Kidney epithelial cell (primary cell): ENCODE measurements around the gene STMN1. TPM values are rescaled to one million over a fixed set of nuclear protein-coding genes. Genes with fewer than 3 reads are reported as not detected.

ENCODE experiments used
- DNase-seq: peaks from one replicate; pipeline ENCODE4 v3.0.0-alpha.2; 2010; ENCODE audit warnings: low read depth
- H3K27me3 ChIP-seq: 2 replicates; pipeline ENCODE4 v1.6.0; 2011; ENCODE audit warnings: low read length; ENCODE audit not compliant: control insufficient read depth, insufficient read depth
- H3K36me3 ChIP-seq: 2 replicates; pipeline ENCODE4 v1.5.1; 2011; ENCODE audit warnings: low read length; ENCODE audit not compliant: control insufficient read depth, insufficient read depth
- H3K4me3 ChIP-seq: 2 replicates; pipeline ENCODE4 v1.5.1; 2011; ENCODE audit warnings: low read depth, mild to moderate bottlenecking, control low read depth, low read length
- CTCF ChIP-seq: IDR thresholded peaks from 2 replicates; pipeline ENCODE4 v1.5.1; 2011; ENCODE audit warnings: mild to moderate bottlenecking, moderate library complexity, low read length, control low read depth, inconsistent platforms; ENCODE audit not compliant: insufficient read depth, poor library complexity, severe bottlenecking
- total RNA-seq: library from RNA; depleted of rRNA; stranded (reverse); fragments of >200 nt; gene quantifications from 2 replicates; pipeline ENCODE4 v1.2.3, GENCODE V29; 2015

STMN1 gene
- total RNA-seq, 1 donor from 2014 or later = 207 TPM

DNA sequence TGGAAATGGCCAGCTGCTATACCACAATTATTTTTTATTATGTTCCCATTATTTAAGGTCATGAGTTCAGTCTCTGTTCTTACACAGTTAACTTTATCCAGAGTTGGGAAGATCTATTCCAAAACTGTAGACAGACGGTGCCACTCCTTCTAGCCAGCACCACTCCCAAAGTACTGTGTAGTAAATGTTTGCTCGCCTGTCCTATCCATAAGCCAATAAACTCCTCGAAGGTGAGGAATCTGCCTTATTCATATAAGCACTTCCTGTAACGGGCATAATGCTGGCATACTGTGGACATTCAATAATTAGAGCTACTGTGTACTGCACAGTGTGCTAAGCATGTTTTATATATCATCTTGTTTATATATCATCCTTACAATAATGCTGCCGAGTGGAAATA lies 26.1 kb upstream of the STMN1 start:
- TF ChIP-seq CTCF = no peak
- DNase-seq = no peak
- peaks cover 2% of the 10 kb centered on the region for H3K27me3 ChIP-seq
- no peaks in the 10 kb centered on the region for H3K36me3 ChIP-seq
- H3K4me3 ChIP-seq = no peak overlapping the region

GRCh38 chr1:25929016-25929415 lies 22.8 kb upstream of the STMN1 start:
- H3K27me3 ChIP-seq = peaks cover 2% of the 10 kb centered on the region
- no peak for TF ChIP-seq CTCF
- DNase-seq = no peak

GRCh38 chr1:25927521-25928265 lies 21.5 kb upstream of the STMN1 start:
- Histone ChIP-seq H3K36me3 (no peaks in the 10 kb centered on the region), H3K4me3 (no peak overlapping the region), H3K27me3 (no peaks in the 10 kb centered on the region)
- DNase-seq = no peak
- TF ChIP-seq CTCF = no peak

More at GRCh38 chr1:25929016-25929415, 22.8 kb upstream of the STMN1 start:
- no peak overlapping the region for H3K4me3 ChIP-seq
- no peaks in the 10 kb centered on the region for H3K36me3 ChIP-seq

GRCh38 chr1:25926731-25927496 lies 20.7 kb upstream of the STMN1 start:
- Histone ChIP-seq H3K36me3 (no peaks in the 10 kb centered on the region), H3K27me3 (no peaks in the 10 kb centered on the region), H3K4me3 (no peak overlapping the region)
- no peak for TF ChIP-seq CTCF
- no peak for DNase-seq

- Histone ChIP-seq H3K36me3 (no peaks in the 10 kb centered on the region), H3K4me3 (no peak overlapping the region)
- no peak for TF ChIP-seq CTCF
Measured at GRCh38 chr1:25924454-25924853, 18.2 kb upstream of the STMN1 start.

More at GRCh38 chr1:25924454-25924853, 18.2 kb upstream of the STMN1 start:
- no peak for DNase-seq
- no peaks in the 10 kb centered on the region for H3K27me3 ChIP-seq
